Measurements from ENCODE around the gene BDH1. TPM values are rescaled to one million over a fixed set of nuclear protein-coding genes. Genes with fewer than 3 reads are reported as not detected.

The BDH1 gene
- total and polyA plus RNA-seq, 2 of the 13 experiments (the other 11 are each of a cell fraction or from before 2014, with no cell fraction given) = 21.2 to 71.9 TPM

DNA sequence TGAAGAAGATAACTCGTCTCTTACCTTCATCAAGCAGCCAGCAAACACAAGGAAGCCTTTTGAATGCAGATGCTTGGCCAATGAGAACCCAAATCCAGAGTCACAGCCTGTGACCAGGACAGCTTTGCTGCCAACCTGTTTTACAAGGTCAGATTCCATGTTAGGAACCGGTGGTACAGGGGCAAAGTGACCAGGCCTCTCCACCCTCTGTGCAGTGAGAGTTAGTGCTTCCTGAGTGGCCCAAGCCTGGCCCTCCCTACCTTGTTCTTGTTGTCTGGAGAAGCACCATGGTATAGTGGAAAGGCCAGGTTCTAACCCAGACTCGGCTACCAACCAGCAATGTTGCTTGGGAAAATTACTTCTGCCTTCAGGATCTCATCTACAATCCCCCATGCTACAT is 23.4 kb downstream of the BDH1 start:
- in situ Hi-C loops (cut with HindIII; ENCODE audit: extremely low pct_ligation_motif_present, low pct_unique_long_range_greater_than_20kb) = no loop called here
- Histone ChIP-seq H3K9ac (ENCODE audit: insufficient read depth, low read depth, low read length) (no peak overlapping the region), H2AFZ (ENCODE audit: low read length) (no peak overlapping the region), H3K27ac (ENCODE audit: extremely low read length, insufficient read depth, low read length) (no peak overlapping the region), H3K36me3 (replicated peaks in 1 of 2; ENCODE audit: control insufficient read depth in 1 of 2, insufficient read depth in 2 of 2, low read length in 2 of 2) (peaks cover 8 to 13% of the 10 kb centered on the region in 2 experiments), H3K9me3 (ENCODE audit: low read length) (no peaks in the 10 kb centered on the region), H3K4me2 (ENCODE audit: low read depth, low read length) (no peak overlapping the region), H3K4me3 (replicated peaks in 1 of 3; ENCODE audit: insufficient read depth in 1 of 3, low read depth in 2 of 3, low read length in 3 of 3) (no peak overlapping the region), H3K27me3 (ENCODE audit: control insufficient read depth in 1 of 2, insufficient read depth in 2 of 2, low read length in 2 of 2) (no peaks in the 10 kb centered on the region), H3K4me1 (ENCODE audit: insufficient read depth, low read length) (peaks cover 21% of the 10 kb centered on the region), H3K79me2 (ENCODE audit: insufficient read depth, low read length) (no peaks in the 10 kb centered on the region), H4K20me1 (ENCODE audit: insufficient read depth, low read length) (no peaks in the 10 kb centered on the region)
- FAIRE-seq = no peak
- no peak for TF ChIP-seq KAT7 (CRISPR knock-in tag; IDR thresholded peaks at IDR 0.05; ENCODE audit: borderline replicate concordance)
- intact Hi-C loops (cut with micrococcal nuclease; ENCODE audit: unreplicated experiment) = no loop called here
- ChIA-PET CTCF (ENCODE audit: low intra/inter-chr PET ratio, low total read pairs) (no interaction called here), POLR2A (no interaction called here)
- DNase-seq (ENCODE audit: low spot score) = no peak
- whole genome bisulfite sequencing (ENCODE audit: low lambda C conversion rate) = 82% methylated on average over 2 of the region's 3 CpGs
- ATAC-seq = no peak
- BruUV-seq (replicated peaks) = no TSS peak

- Histone ChIP-seq H3K79me2 (ENCODE audit: insufficient read depth, low read length) (no peaks in the 10 kb centered on the region), H3K9me3 (ENCODE audit: low read length) (no peaks in the 10 kb centered on the region), H3K4me2 (ENCODE audit: low read depth, low read length) (no peak overlapping the region), H3K27me3 (ENCODE audit: control insufficient read depth in 1 of 2, insufficient read depth in 2 of 2, low read length in 2 of 2) (no peaks in the 10 kb centered on the region), H4K20me1 (ENCODE audit: insufficient read depth, low read length) (no peaks in the 10 kb centered on the region), H3K4me3 (replicated peaks in 1 of 3; ENCODE audit: insufficient read depth in 1 of 3, low read depth in 2 of 3, low read length in 3 of 3) (no peak overlapping the region), H3K36me3 (replicated peaks in 1 of 2; ENCODE audit: control insufficient read depth in 1 of 2, insufficient read depth in 2 of 2, low read length in 2 of 2) (peaks cover 6 to 10% of the 10 kb centered on the region in 2 experiments; a peak in 4 of 5 replicates), H3K4me1 (ENCODE audit: insufficient read depth, low read length) (peaks cover 26% of the 10 kb centered on the region), H3K27ac (ENCODE audit: extremely low read length, insufficient read depth, low read length) (no peak overlapping the region), H2AFZ (ENCODE audit: low read length) (no peak overlapping the region), H3K9ac (ENCODE audit: insufficient read depth, low read depth, low read length) (no peak overlapping the region)
- no TSS peak for BruUV-seq (replicated peaks)
- FAIRE-seq = no peak
- TF ChIP-seq MYNN (CRISPR knock-in tag; IDR thresholded peaks at IDR 0.05; ENCODE audit: low read depth) (no peak), IKZF1 (IDR thresholded peaks at IDR 0.05) (no peak), TOPORS (CRISPR knock-in tag; IDR thresholded peaks at IDR 0.05) (no peak), ZNF652 (CRISPR knock-in tag; IDR thresholded peaks at IDR 0.05; ENCODE audit: borderline replicate concordance, low read depth) (no peak), XBP1 (CRISPR knock-in tag; IDR thresholded peaks at IDR 0.05) (no peak), NFIC (IDR thresholded peaks at IDR 0.05; ENCODE audit: low read length) (no peak), NR3C1 (CRISPR knock-in tag; IDR thresholded peaks at IDR 0.05) (no peak), MTF2 (CRISPR knock-in tag; IDR thresholded peaks at IDR 0.05; ENCODE audit: borderline replicate concordance) (no peak), ARID2 (CRISPR knock-in tag; IDR thresholded peaks at IDR 0.05; ENCODE audit: borderline replicate concordance) (no peak)
- CTCF ChIA-PET (ENCODE audit: low intra/inter-chr PET ratio, low total read pairs) = no interaction called here
- intact Hi-C loops (cut with micrococcal nuclease; ENCODE audit: unreplicated experiment) (no loop called here), in situ Hi-C loops (cut with HindIII; ENCODE audit: extremely low pct_ligation_motif_present, low pct_unique_long_range_greater_than_20kb) (no loop called here)
- DNase-seq (ENCODE audit: low spot score) = no peak
- POLR2A ChIA-PET = interaction anchor here (0.6 kb wide), 1 partner anchor 163 kb away, joined by 3 read pairs; no protein-coding TSS in a partner anchor
- ATAC-seq = no peak
- 98% methylated on average over 6 of the region's 6 CpGs for WGBS (ENCODE audit: low lambda C conversion rate)
These were observed 27.6 kb downstream of the BDH1 start for GRCh38 chr3:197528190-197528589.
